CD14-positive monocyte (primary cell): ENCODE measurements around the gene CCDC174. TPM values are rescaled to one million over a fixed set of nuclear protein-coding genes. Genes with fewer than 3 reads are reported as not detected.

Experiments used
- DNase-seq, 3 donors: peaks; one replicate each; pipeline ENCODE4 v3.0.0-alpha.2; 2011 to 2022
- H2AFZ ChIP-seq: 2 replicates; pipeline ENCODE4 v1.6.0; 2012; ENCODE audit warnings: mild to moderate bottlenecking, low read depth, low read length, inconsistent platforms; ENCODE audit not compliant: insufficient read depth, poor library complexity, severe bottlenecking
- H3K27ac ChIP-seq, 2 donors: 1 replicate in 1 of 2; 2 replicates in 1 of 2; pipeline ENCODE4 v1.5.1; 2012 to 2013; ENCODE audit warnings: low read length in 2 of 2, control low read depth in 1 of 2, inconsistent platforms in 1 of 2, low read depth in 1 of 2, mild to moderate bottlenecking in 1 of 2
- H3K27me3 ChIP-seq, 2 donors: one replicate each; pipeline versions ENCODE4 v1.6.0 to v1.6.1; 2011 to 2013; ENCODE audit warnings: low read length in 2 of 2; ENCODE audit not compliant: control insufficient read depth in 2 of 2, insufficient read depth in 2 of 2
- H3K36me3 ChIP-seq, 2 donors: replicated peaks in 1 of 2; 1 replicate in 1 of 2; 2 replicates in 1 of 2; pipeline versions ENCODE4 v1.5.1 to v1.6.1; 2012 to 2013; ENCODE audit warnings: low read length in 2 of 2, control low read depth in 1 of 2, inconsistent platforms in 1 of 2, mild to moderate bottlenecking in 1 of 2; ENCODE audit not compliant: insufficient read depth in 2 of 2, control insufficient read depth in 1 of 2
- H3K4me1 ChIP-seq, 2 donors: 1 replicate in 1 of 2; 2 replicates in 1 of 2; pipeline versions ENCODE4 v1.5.1 to v1.6.1; 2012 to 2013; ENCODE audit warnings: low read length in 2 of 2, control low read depth in 1 of 2, inconsistent platforms in 1 of 2, mild to moderate bottlenecking in 1 of 2, moderate library complexity in 1 of 2; ENCODE audit not compliant: insufficient read depth in 2 of 2, control insufficient read depth in 1 of 2
- H3K4me2 ChIP-seq: replicated peaks from 2 replicates; pipeline ENCODE3; 2012; ENCODE audit warnings: low read length, moderate library complexity, mild to moderate bottlenecking; ENCODE audit not compliant: poor library complexity, severe bottlenecking; ENCODE audit errors: extremely low read depth
- H3K4me3 ChIP-seq, 3 experiments: fragments of 200-600 bp in 1 of 3; sonication (generic) in 1 of 3; replicated peaks in 1 of 3; 1 replicate in 2 of 3; 2 replicates in 1 of 3; pipeline ENCODE4 v1.5.1; 2011 to 2013; ENCODE audit warnings: low read length in 3 of 3, mild to moderate bottlenecking in 3 of 3, control low read depth in 2 of 3, low read depth in 2 of 3, inconsistent platforms in 1 of 3, moderate library complexity in 1 of 3
- H3K79me2 ChIP-seq: 2 replicates; pipeline ENCODE4 v1.6.0; 2012; ENCODE audit warnings: mild to moderate bottlenecking, control low read depth, inconsistent platforms, low read length, moderate library complexity; ENCODE audit not compliant: insufficient read depth
- H3K9ac ChIP-seq: 2 replicates; pipeline ENCODE4 v1.6.0; 2017; ENCODE audit warnings: low read length, mild to moderate bottlenecking; ENCODE audit not compliant: insufficient read depth, poor library complexity, severe bottlenecking
- H3K9me3 ChIP-seq, 2 donors: replicated peaks in 1 of 2; 1 replicate in 1 of 2; 2 replicates in 1 of 2; pipeline versions ENCODE4 v1.5.1 to v1.6.1; 2012 to 2013; ENCODE audit warnings: low read length in 2 of 2, control low read depth in 1 of 2; ENCODE audit not compliant: control insufficient read depth in 1 of 2, insufficient read depth in 1 of 2
- H4K20me1 ChIP-seq: 2 replicates; pipeline ENCODE4 v1.6.0; 2012; ENCODE audit warnings: mild to moderate bottlenecking, low read length, control low read depth, moderate library complexity; ENCODE audit not compliant: insufficient read depth
- H3K27ac Mint-ChIP-seq, 7 donors: one replicate each; pipeline ENCODE4 v1.8.0; 2020; ENCODE audit warnings: mild to moderate bottlenecking in 7 of 7, mixed read lengths in 7 of 7, moderate library complexity in 6 of 7, inconsistent platforms in 2 of 7
- H3K27me3 Mint-ChIP-seq, 3 donors: one replicate each; pipeline ENCODE4 v1.8.0; 2021 to 2022; ENCODE audit warnings: low read depth in 3 of 3, mild to moderate bottlenecking in 3 of 3, mixed read lengths in 3 of 3, moderate library complexity in 3 of 3, inconsistent platforms in 1 of 3
- H3K36me3 Mint-ChIP-seq, 2 donors: one replicate each; pipeline ENCODE4 v1.8.0; 2020; ENCODE audit warnings: mixed read lengths in 2 of 2, inconsistent platforms in 1 of 2, mild to moderate bottlenecking in 1 of 2
- H3K4me1 Mint-ChIP-seq: one replicate; pipeline ENCODE4 v1.8.0; 2020; ENCODE audit warnings: mild to moderate bottlenecking, mixed read lengths
- H3K4me3 Mint-ChIP-seq, 2 donors: one replicate each; pipeline ENCODE4 v1.8.0; 2020; ENCODE audit warnings: mild to moderate bottlenecking in 2 of 2, mixed read lengths in 2 of 2, moderate library complexity in 1 of 2
- H3K9me3 Mint-ChIP-seq, 7 donors: one replicate each; pipeline ENCODE4 v1.8.0; 2020 to 2022; ENCODE audit warnings: mixed read lengths in 7 of 7, mild to moderate bottlenecking in 6 of 7, moderate library complexity in 6 of 7, inconsistent platforms in 2 of 7
- CTCF ChIP-seq: fragments of 200-600 bp; IDR thresholded peaks from one replicate; pipeline ENCODE4 v1.8.0; 2022; ENCODE audit warnings: antibody characterized with exemption, mild to moderate bottlenecking
- WGBS: methylation state at CpG from one replicate; pipeline ENCODE4 v1.1.5; 2013; ENCODE audit warnings: missing lambda C conversion rate; ENCODE audit not compliant: insufficient coverage; 5-methylcytosine and 5-hydroxymethylcytosine counted together
- intact Hi-C, 2 donors: fragments of 100-400 bp; cut with micrococcal nuclease; formaldehyde crosslinking; loops; one replicate each; pipeline versions ENCODE4 v1.15.0 to v1.15.1; 2023
- polyA plus RNA-seq, 3 donors: library from polyadenylated mRNA; depleted of rRNA in 1 of 3; unstranded in 2 of 3; stranded (reverse) in 1 of 3; fragments of 300-500 nt in 2 of 3; fragments of >200 nt in 1 of 3; fragmentation: Illumina TruSeq in 2 of 3; gene quantifications; 1 replicate in 2 of 3; 2 replicates in 1 of 3; pipeline ENCODE4 v1.2.3, GENCODE V29; 2012 to 2021

Gene CCDC174
- polyA plus RNA-seq, 3 donors: 6.2 to 7.9 (median 7.4) TPM

- Histone ChIP-seq H3K79me2 (no peaks in the 10 kb centered on the region), H4K20me1 (no peaks in the 10 kb centered on the region), H3K4me3 (no peak overlapping the region), H3K9me3 (no peaks in the 10 kb centered on the region), H3K9ac (no peak overlapping the region), H3K4me1 (peaks cover 4% of the 10 kb centered on the region in 2 donors), H3K36me3 (no peaks in the 10 kb centered on the region), H2AFZ (no peak overlapping the region), H3K4me2 (no peak overlapping the region), H3K27ac (no peak overlapping the region), H3K27me3 (no peaks in the 10 kb centered on the region)
- DNase-seq: no peak
- Mint-ChIP-seq H3K36me3 (peaks cover 3 to 12% of the 10 kb centered on the region in 2 donors), H3K27ac (peak overlapping the region in 1 of 7 donors; percentile 13), H3K4me3 (no peak overlapping the region), H3K4me1 (peaks cover 7% of the 10 kb centered on the region), H3K27me3 (peaks cover 0 to 6% (median 1%) of the 10 kb centered on the region in 3 donors), H3K9me3 (peaks cover 2 to 8% (median 4%) of the 10 kb centered on the region in 7 donors)
- 100% methylated on average over 1 of the region's 2 CpGs for WGBS
- intact Hi-C loops: no loop called here
- TF ChIP-seq CTCF: no peak
Measured at GRCh38 chr3:14680716-14681115, 29.2 kb downstream of the CCDC174 start.

- peaks cover 0 to 6% (median 4%) of the 10 kb centered on the region in 7 donors for H3K9me3 Mint-ChIP-seq
- H3K4me3 Mint-ChIP-seq: no peak overlapping the region
- peaks cover 29% of the 10 kb centered on the region for H3K4me1 Mint-ChIP-seq
- H4K20me1 ChIP-seq: no peaks in the 10 kb centered on the region
- H3K27ac ChIP-seq: no peak overlapping the region
- TF ChIP-seq CTCF: no peak
- no peak overlapping the region for H3K4me2 ChIP-seq
- 94% methylated on average over 3 of the region's 4 CpGs for WGBS
- H3K9ac ChIP-seq: no peak overlapping the region
- H3K79me2 ChIP-seq: no peaks in the 10 kb centered on the region
- no peak overlapping the region for H3K4me3 ChIP-seq
- peaks cover 0 to 9% (median 1%) of the 10 kb centered on the region in 3 donors for H3K27me3 Mint-ChIP-seq
- no peaks in the 10 kb centered on the region for H3K27me3 ChIP-seq
- intact Hi-C loops: no loop called here
- H3K4me1 ChIP-seq: peaks cover 14 to 19% of the 10 kb centered on the region in 2 donors
- H3K36me3 ChIP-seq: no peaks in the 10 kb centered on the region
- no peak overlapping the region for H3K27ac Mint-ChIP-seq
- peaks cover 0 to under 1% of the 10 kb centered on the region in 2 donors for H3K36me3 Mint-ChIP-seq
- no peaks in the 10 kb centered on the region for H3K9me3 ChIP-seq
- no peak overlapping the region for H2AFZ ChIP-seq
- DNase-seq: no peak
Measured at GRCh38 chr3:14684447-14684846, 32.9 kb downstream of the CCDC174 start.
